ENCODE data around the gene RASSF5.

The RASSF5 gene

GRCh38 chr1:206463911-206464310 lies 43.4 kb upstream of the RASSF5 start:
- no peak for TF ChIP-seq CTCF (IDR thresholded peaks at IDR 0.05; ENCODE audit: low read depth, low read length, missing control alignments)
- in situ Hi-C loops (cut with HindIII; ENCODE audit: low pct_ligation_motif_present, low sequenced_read_pairs), result no loop called here
- H3K27ac ChIP-seq, result no peak overlapping the region
- no peak overlapping the region for H3K4me3 ChIP-seq (ENCODE audit: low read depth, low read length)
- DNase-seq, result no peak
- no peaks in the 10 kb centered on the region for H3K27me3 ChIP-seq (replicated peaks)
- peaks cover 2% of the 10 kb centered on the region for H3K36me3 ChIP-seq (replicated peaks)

- Histone ChIP-seq H3K27me3 (replicated peaks) (no peaks in the 10 kb centered on the region), H3K4me3 (ENCODE audit: low read depth, low read length) (no peak overlapping the region), H3K36me3 (replicated peaks) (peaks cover 2% of the 10 kb centered on the region), H3K27ac (peak overlapping the region; percentile 58)
- in situ Hi-C loops (cut with HindIII; ENCODE audit: low pct_ligation_motif_present, low sequenced_read_pairs), result no loop called here
- TF ChIP-seq CTCF (IDR thresholded peaks at IDR 0.05; ENCODE audit: low read depth, low read length, missing control alignments), result no peak
- peak; percentile 83 for DNase-seq
These were observed 42.8 kb upstream of the RASSF5 start for GRCh38 chr1:206464456-206464964.

GRCh38 chr1:206465951-206466350 lies 41.4 kb upstream of the RASSF5 start:
- Histone ChIP-seq H3K27ac (no peak overlapping the region), H3K4me3 (ENCODE audit: low read depth, low read length) (no peak overlapping the region)
- TF ChIP-seq CTCF (IDR thresholded peaks at IDR 0.05; ENCODE audit: low read depth, low read length, missing control alignments), result no peak

GRCh38 chr1:206466840-206467649 lies 40.3 kb upstream of the RASSF5 start:
- H3K36me3 ChIP-seq (replicated peaks), result no peaks in the 10 kb centered on the region
- in situ Hi-C loops (cut with HindIII; ENCODE audit: low pct_ligation_motif_present, low sequenced_read_pairs), result no loop called here
- no peak overlapping the region for H3K4me3 ChIP-seq (ENCODE audit: low read depth, low read length)
- no peak overlapping the region for H3K27ac ChIP-seq
- H3K27me3 ChIP-seq (replicated peaks), result no peaks in the 10 kb centered on the region
- DNase-seq, result no peak
- TF ChIP-seq CTCF (IDR thresholded peaks at IDR 0.05; ENCODE audit: low read depth, low read length, missing control alignments), result no peak

More at GRCh38 chr1:206465951-206466350, 41.4 kb upstream of the RASSF5 start:
- Histone ChIP-seq H3K36me3 (replicated peaks) (peaks cover 2% of the 10 kb centered on the region), H3K27me3 (replicated peaks) (no peaks in the 10 kb centered on the region)
- DNase-seq, result no peak
- in situ Hi-C loops (cut with HindIII; ENCODE audit: low pct_ligation_motif_present, low sequenced_read_pairs), result no loop called here

- Histone ChIP-seq H3K27me3 (replicated peaks) (no peaks in the 10 kb centered on the region), H3K4me3 (ENCODE audit: low read depth, low read length) (no peak overlapping the region), H3K27ac (no peak overlapping the region), H3K36me3 (replicated peaks) (no peaks in the 10 kb centered on the region)
- TF ChIP-seq CTCF (IDR thresholded peaks at IDR 0.05; ENCODE audit: low read depth, low read length, missing control alignments), result no peak
- in situ Hi-C loops (cut with HindIII; ENCODE audit: low pct_ligation_motif_present, low sequenced_read_pairs), result no loop called here
- DNase-seq, result peak; percentile 38
These were observed 39.4 kb upstream of the RASSF5 start for GRCh38 chr1:206467915-206468314.
